Loucy (cell line): ENCODE results near the gene CAMTA1.

Experiments used
- CTCF ChIP-seq: fragments of 200-600 bp; sonication (generic); conservative IDR thresholded peaks from 2 replicates; pipeline ENCODE4 v1.5.1; 2014; ENCODE audit warnings: mild to moderate bottlenecking, antibody characterized with exemption, low read length
- EZH2phosphoT487 ChIP-seq: fragments of 200-600 bp; IDR thresholded peaks from 2 replicates; pipeline ENCODE4 v1.6.1; 2018; ENCODE audit warnings: antibody characterized with exemption, mild to moderate bottlenecking, moderate library complexity, borderline replicate concordance

GRCh38 chr1:7663451-7664146 is 878.3 kb downstream of the CAMTA1 start:
- no peak for TF ChIP-seq CTCF
- TF ChIP-seq EZH2phosphoT487: no peak
